ENCODE measurements around the gene KIF2A. TPM values are rescaled to one million over a fixed set of nuclear protein-coding genes. Genes with fewer than 3 reads are reported as not detected.

Gene KIF2A
- total RNA-seq, 1 experiment from 2014 or later = 86.1 TPM

DNA sequence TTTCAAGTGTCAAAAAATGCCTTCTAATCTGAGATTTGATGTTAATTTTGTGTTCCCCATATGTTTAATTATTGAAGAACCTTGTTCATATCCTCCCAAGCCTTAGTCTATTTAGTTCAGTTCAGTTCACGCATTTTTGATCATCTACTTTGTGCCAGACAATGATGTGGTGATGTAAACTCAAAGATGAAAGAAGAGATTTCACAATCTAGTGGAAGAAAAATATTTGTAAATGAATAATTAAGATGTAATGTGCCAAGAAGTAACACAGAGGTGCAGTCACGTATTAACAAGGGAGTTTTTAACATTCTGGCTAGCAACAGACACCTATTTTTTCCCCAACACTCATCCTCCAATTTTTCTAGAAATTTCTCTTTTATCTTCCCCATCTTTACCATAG, 22.1 kb upstream of the KIF2A start:
- Histone ChIP-seq H3K27me3 (ENCODE audit: insufficient read depth, low read length) (no peaks in the 10 kb centered on the region), H3K4me2 (ENCODE audit: insufficient read depth, insufficient read length, low read length) (no peak overlapping the region), H2BK15ac (ENCODE audit: low read depth, low read length) (no peak overlapping the region), H4K20me1 (ENCODE audit: control insufficient read depth, insufficient read depth, insufficient read length) (no peaks in the 10 kb centered on the region), H3K18ac (ENCODE audit: insufficient read length, low read depth, low read length) (no peak overlapping the region), H2BK120ac (ENCODE audit: low read depth, low read length, poor library complexity, severe bottlenecking) (no peak overlapping the region), H4K8ac (replicated peaks; ENCODE audit: insufficient read length, low read depth, low read length) (no peak overlapping the region), H2AK5ac (ENCODE audit: insufficient read length, low read length) (no peak overlapping the region), H2BK5ac (ENCODE audit: insufficient read length, low read length) (no peak overlapping the region), H3K14ac (ENCODE audit: insufficient read depth, low read length) (no peak overlapping the region), H3K27ac (ENCODE audit: insufficient read length, low read depth, low read length) (no peak overlapping the region), H3K9me3 (ENCODE audit: control insufficient read depth, low read depth, low read length) (no peaks in the 10 kb centered on the region), H3K56ac (ENCODE audit: insufficient read length, low read depth, low read length) (no peak overlapping the region), H2AFZ (ENCODE audit: low read length) (no peak overlapping the region), H4K91ac (ENCODE audit: insufficient read length, low read depth, low read length) (no peak overlapping the region), H2BK20ac (ENCODE audit: low read depth, low read length, poor library complexity, severe bottlenecking) (no peak overlapping the region), H3K9ac (ENCODE audit: extremely low read depth, insufficient read length, low read length) (no peak overlapping the region), H3K4me1 (ENCODE audit: insufficient read depth, low read length) (no peaks in the 10 kb centered on the region), H2BK12ac (ENCODE audit: insufficient read length, low read depth, low read length) (no peak overlapping the region), H3K79me1 (ENCODE audit: insufficient read depth, low read depth, low read length, poor library complexity, severe bottlenecking) (no peaks in the 10 kb centered on the region), H3K23ac (ENCODE audit: insufficient read length, low read depth, low read length) (no peak overlapping the region), H3K79me2 (ENCODE audit: insufficient read depth, low read length) (no peaks in the 10 kb centered on the region), H3K23me2 (ENCODE audit: insufficient read length, low read depth, low read length, poor library complexity, severe bottlenecking) (no peaks in the 10 kb centered on the region), H4K5ac (ENCODE audit: insufficient read length, low read depth, low read length) (no peak overlapping the region), H3T11ph (ENCODE audit: low read length) (no peak overlapping the region), H3K4ac (ENCODE audit: low read depth, low read length) (no peak overlapping the region)
- Mint-ChIP-seq H3K36me3 (ENCODE audit: insufficient read depth in 1 of 3, low read depth in 3 of 3) (peaks cover 0 to 9% (median 0%) of the 10 kb centered on the region in 3 experiments; a peak in 3 of 7 replicates), H3K4me3 (no peak overlapping the region), H3K4me1 (no peaks in the 10 kb centered on the region), H3K27ac (no peak overlapping the region), H3K9me3 (peaks cover 4 to 8% of the 10 kb centered on the region in 2 experiments; a peak in 3 of 5 replicates), H3K27me3 (ENCODE audit: low read depth) (peaks cover 1% of the 10 kb centered on the region)
- no CpG with 5 or more reads among the region's 2 CpGs for WGBS (ENCODE audit: extremely low coverage, insufficient read length, low lambda C conversion rate)
- TF ChIP-seq, protein P1, sequence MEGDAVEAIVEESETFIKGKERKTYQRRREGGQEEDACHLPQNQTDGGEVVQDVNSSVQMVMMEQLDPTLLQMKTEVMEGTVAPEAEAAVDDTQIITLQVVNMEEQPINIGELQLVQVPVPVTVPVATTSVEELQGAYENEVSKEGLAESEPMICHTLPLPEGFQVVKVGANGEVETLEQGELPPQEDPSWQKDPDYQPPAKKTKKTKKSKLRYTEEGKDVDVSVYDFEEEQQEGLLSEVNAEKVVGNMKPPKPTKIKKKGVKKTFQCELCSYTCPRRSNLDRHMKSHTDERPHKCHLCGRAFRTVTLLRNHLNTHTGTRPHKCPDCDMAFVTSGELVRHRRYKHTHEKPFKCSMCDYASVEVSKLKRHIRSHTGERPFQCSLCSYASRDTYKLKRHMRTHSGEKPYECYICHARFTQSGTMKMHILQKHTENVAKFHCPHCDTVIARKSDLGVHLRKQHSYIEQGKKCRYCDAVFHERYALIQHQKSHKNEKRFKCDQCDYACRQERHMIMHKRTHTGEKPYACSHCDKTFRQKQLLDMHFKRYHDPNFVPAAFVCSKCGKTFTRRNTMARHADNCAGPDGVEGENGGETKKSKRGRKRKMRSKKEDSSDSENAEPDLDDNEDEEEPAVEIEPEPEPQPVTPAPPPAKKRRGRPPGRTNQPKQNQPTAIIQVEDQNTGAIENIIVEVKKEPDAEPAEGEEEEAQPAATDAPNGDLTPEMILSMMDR (conservative IDR thresholded peaks at IDR 0.05) = no peak
- DNase-seq = no peak

Data from H9 (cell line).